NB4 (cell line): ENCODE measurements around the gene PIEZO2.

ENCODE experiments used
- MYC ChIP-seq: IDR thresholded peaks from 2 replicates; pipeline ENCODE4 v1.6.1; 2011; ENCODE audit warnings: low read depth, low read length
- POLR2A ChIP-seq: IDR thresholded peaks from 2 replicates; pipeline ENCODE4 v1.6.1; 2011; ENCODE audit warnings: mild to moderate bottlenecking; ENCODE audit not compliant: insufficient read length; ENCODE audit errors: extremely low read depth
- TF ChIP-seq, protein P1 (sequence below): IDR thresholded peaks from one replicate; pipeline ENCODE4 v1.5.1; 2012; ENCODE audit warnings: low read depth, low read length

DNA sequence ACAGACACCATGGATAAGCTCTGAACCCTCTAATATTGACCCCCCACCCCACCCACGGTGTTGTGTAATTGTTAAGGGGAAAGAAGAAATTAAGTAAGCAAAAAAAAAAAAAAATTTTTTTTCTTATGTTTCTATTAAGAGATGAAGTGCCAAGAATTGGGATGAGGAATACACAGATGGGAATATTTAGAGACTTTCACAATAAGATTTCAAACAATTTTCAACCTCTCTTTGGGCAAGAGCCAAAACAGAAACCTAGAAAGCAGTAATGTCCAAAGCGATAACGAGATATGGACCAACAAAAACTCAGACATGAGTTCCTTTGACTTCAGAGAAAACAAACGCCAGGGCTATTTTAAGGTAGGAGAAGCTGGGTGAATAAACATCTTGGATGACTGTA lies 14.4 kb downstream of the PIEZO2 start:
- TF ChIP-seq, protein P1, sequence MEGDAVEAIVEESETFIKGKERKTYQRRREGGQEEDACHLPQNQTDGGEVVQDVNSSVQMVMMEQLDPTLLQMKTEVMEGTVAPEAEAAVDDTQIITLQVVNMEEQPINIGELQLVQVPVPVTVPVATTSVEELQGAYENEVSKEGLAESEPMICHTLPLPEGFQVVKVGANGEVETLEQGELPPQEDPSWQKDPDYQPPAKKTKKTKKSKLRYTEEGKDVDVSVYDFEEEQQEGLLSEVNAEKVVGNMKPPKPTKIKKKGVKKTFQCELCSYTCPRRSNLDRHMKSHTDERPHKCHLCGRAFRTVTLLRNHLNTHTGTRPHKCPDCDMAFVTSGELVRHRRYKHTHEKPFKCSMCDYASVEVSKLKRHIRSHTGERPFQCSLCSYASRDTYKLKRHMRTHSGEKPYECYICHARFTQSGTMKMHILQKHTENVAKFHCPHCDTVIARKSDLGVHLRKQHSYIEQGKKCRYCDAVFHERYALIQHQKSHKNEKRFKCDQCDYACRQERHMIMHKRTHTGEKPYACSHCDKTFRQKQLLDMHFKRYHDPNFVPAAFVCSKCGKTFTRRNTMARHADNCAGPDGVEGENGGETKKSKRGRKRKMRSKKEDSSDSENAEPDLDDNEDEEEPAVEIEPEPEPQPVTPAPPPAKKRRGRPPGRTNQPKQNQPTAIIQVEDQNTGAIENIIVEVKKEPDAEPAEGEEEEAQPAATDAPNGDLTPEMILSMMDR = no peak
- TF ChIP-seq POLR2A (no peak), MYC (no peak)
